ENCODE measurements around the gene DDAH1.

GRCh38 chr1:85327759-85328158 is 137.2 kb downstream of the DDAH1 start:
- TF ChIP-seq, protein P1, sequence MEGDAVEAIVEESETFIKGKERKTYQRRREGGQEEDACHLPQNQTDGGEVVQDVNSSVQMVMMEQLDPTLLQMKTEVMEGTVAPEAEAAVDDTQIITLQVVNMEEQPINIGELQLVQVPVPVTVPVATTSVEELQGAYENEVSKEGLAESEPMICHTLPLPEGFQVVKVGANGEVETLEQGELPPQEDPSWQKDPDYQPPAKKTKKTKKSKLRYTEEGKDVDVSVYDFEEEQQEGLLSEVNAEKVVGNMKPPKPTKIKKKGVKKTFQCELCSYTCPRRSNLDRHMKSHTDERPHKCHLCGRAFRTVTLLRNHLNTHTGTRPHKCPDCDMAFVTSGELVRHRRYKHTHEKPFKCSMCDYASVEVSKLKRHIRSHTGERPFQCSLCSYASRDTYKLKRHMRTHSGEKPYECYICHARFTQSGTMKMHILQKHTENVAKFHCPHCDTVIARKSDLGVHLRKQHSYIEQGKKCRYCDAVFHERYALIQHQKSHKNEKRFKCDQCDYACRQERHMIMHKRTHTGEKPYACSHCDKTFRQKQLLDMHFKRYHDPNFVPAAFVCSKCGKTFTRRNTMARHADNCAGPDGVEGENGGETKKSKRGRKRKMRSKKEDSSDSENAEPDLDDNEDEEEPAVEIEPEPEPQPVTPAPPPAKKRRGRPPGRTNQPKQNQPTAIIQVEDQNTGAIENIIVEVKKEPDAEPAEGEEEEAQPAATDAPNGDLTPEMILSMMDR (IDR thresholded peaks at IDR 0.05): no peak
- TF ChIP-seq EP300 (IDR thresholded peaks at IDR 0.05): no peak
- no peak for TF ChIP-seq POLR2AphosphoS5 (IDR thresholded peaks at IDR 0.05)
- no peak for TF ChIP-seq POLR2A (IDR thresholded peaks at IDR 0.05)

Data from gastroesophageal sphincter (tissue), 3 donors.